Stimulated activated CD4-positive, alpha-beta T cell treated with anti-CD3 and anti-CD28 coated beads, Interleukin-1b, Interleukin-23, amount 100 ng/mL, for 48 hours (primary cell): ENCODE data around the gene GAB1.

ENCODE experiments used
- DNase-seq: peaks from one replicate; pipeline ENCODE4 v3.0.0-alpha.2; 2020

The GAB1 gene

GRCh38 chr4:143512978-143513313 lies 176.3 kb downstream of the GAB1 start:
- no peak for DNase-seq

GRCh38 chr4:143513314-143514168 lies 176.9 kb downstream of the GAB1 start, which contains the start of gene SMARCA5:
Gene SMARCA5 (plus strand): TSS chr4:143513702. CDS start chr4:143513925, 223 bp downstream.
- peak; percentile 96 for DNase-seq

- no peak for DNase-seq
Measured at GRCh38 chr4:143514169-143514495, 177.5 kb downstream of the GAB1 start.

GRCh38 chr4:143514497-143514896 lies 177.8 kb downstream of the GAB1 start:
- DNase-seq = peak; percentile 13

GRCh38 chr4:143514901-143515300 lies 178.2 kb downstream of the GAB1 start:
- no peak for DNase-seq

- no peak for DNase-seq
Measured at GRCh38 chr4:143515905-143516304, 179.2 kb downstream of the GAB1 start.

- DNase-seq = no peak
Measured at GRCh38 chr4:143517764-143518163, 181.1 kb downstream of the GAB1 start.
